K562 (cell line): ENCODE results near the gene KRTAP5-5. TPM values are rescaled to one million over a fixed set of nuclear protein-coding genes. Genes with fewer than 3 reads are reported as not detected.

Source experiments
- ATAC-seq: fragments of 200-7000 bp; cut with Tn5 transposase; 3 replicates; pipeline ENCODE4 v1.9.1; 2020; ENCODE audit warnings: moderate library complexity
- BruUV-seq: library from RNA; stranded (reverse); fragments of 400-500 nt; replicated peaks from 2 replicates; lab custom pipeline; 2021; lab: Mats Ljungman, UMichigan
- CTCF ChIA-PET: fragments of 300-600 bp; formaldehyde crosslinking; extraction: SDS; loops from one replicate; lab custom pipeline; 2021; ENCODE audit warnings: low intra/inter-chr PET ratio; lab: Yijun Ruan, JAX
- POLR2A ChIA-PET: fragments of 300-600, 350-650 bp; sonication (Branson Sonifier 250); formaldehyde crosslinking; extraction: SDS; loops from one replicate; lab custom pipeline; 2021; ENCODE audit warnings: antibody characterized with exemption, inconsistent platforms; lab: Yijun Ruan, JAX
- DNase-seq, 4 experiments: peaks; one replicate each; pipeline versions ENCODE4 v3.0.0 to v3.0.0-alpha.2; 2011 to 2018; ENCODE audit warnings: low spot score in 3 of 4, mixed read lengths in 3 of 4; ENCODE audit errors: extremely low read depth in 1 of 4
- FAIRE-seq: peaks from 2 replicates; lab custom pipeline; 2011; peaks lifted over from hg19 to GRCh38; lab: Jason Lieb, UNC
- H2AFZ ChIP-seq: 2 replicates; pipeline ENCODE4 v1.6.0; 2011; ENCODE audit warnings: low read depth, low read length, control low read depth, inconsistent platforms
- H3K27ac ChIP-seq: fragments of 200-600 bp; 3 replicates; pipeline ENCODE4 v1.8.0; 2011; ENCODE audit warnings: low read depth, mild to moderate bottlenecking, control low read depth, inconsistent platforms, low read length, moderate library complexity, mixed read lengths; ENCODE audit errors: extremely low read depth
- H3K27me3 ChIP-seq, 2 experiments: fragments of 300-600 bp in 1 of 2; 2 replicates in 1 of 2; 3 replicates in 1 of 2; pipeline versions ENCODE4 v1.6.0 to v1.8.0; 2011; ENCODE audit warnings: inconsistent platforms in 2 of 2, low read length in 2 of 2, mild to moderate bottlenecking in 1 of 2, mixed read lengths in 1 of 2, moderate library complexity in 1 of 2; ENCODE audit not compliant: control insufficient read depth in 2 of 2, insufficient read depth in 2 of 2
- H3K36me3 ChIP-seq: fragments of 300-600 bp; 3 replicates; pipeline ENCODE4 v1.8.0; 2011; ENCODE audit warnings: mild to moderate bottlenecking, low read length, inconsistent platforms; ENCODE audit not compliant: control insufficient read depth, insufficient read depth
- H3K4me1 ChIP-seq, 2 experiments: fragments of 200-600 bp in 1 of 2; replicated peaks in 1 of 2; 2 replicates in 1 of 2; 3 replicates in 1 of 2; pipeline versions ENCODE4 v1.5.1 to v1.8.0; 2011; ENCODE audit warnings: inconsistent platforms in 2 of 2, low read length in 2 of 2, mild to moderate bottlenecking in 1 of 2, mixed read lengths in 1 of 2, moderate library complexity in 1 of 2; ENCODE audit not compliant: control insufficient read depth in 2 of 2, insufficient read depth in 2 of 2
- H3K4me2 ChIP-seq: 2 replicates; pipeline ENCODE4 v1.6.1; 2011; ENCODE audit warnings: low read length, control low read depth, inconsistent platforms, mixed read lengths; ENCODE audit not compliant: insufficient read depth
- H3K4me3 ChIP-seq: fragments of 200-600 bp; sonication (generic), shearing (Covaris generic); 2 replicates; pipeline ENCODE4 v1.5.1; 2016; ENCODE audit warnings: control low read depth, inconsistent platforms
- H3K79me2 ChIP-seq: fragments of 200-600 bp; 3 replicates; pipeline ENCODE4 v1.8.0; 2011; ENCODE audit warnings: low read length, inconsistent platforms; ENCODE audit not compliant: control insufficient read depth, insufficient read depth
- H3K9ac ChIP-seq, 2 experiments: 2 replicates each; pipeline versions ENCODE4 v1.6.0 to v1.6.1; 2011; ENCODE audit warnings: low read depth in 2 of 2, low read length in 2 of 2, control low read depth in 1 of 2, inconsistent platforms in 1 of 2, mild to moderate bottlenecking in 1 of 2, mixed read lengths in 1 of 2; ENCODE audit not compliant: insufficient read depth in 1 of 2
- H3K9me1 ChIP-seq: one replicate; pipeline ENCODE4 v1.6.0; 2011; ENCODE audit warnings: inconsistent platforms, mild to moderate bottlenecking, low read length, moderate library complexity; ENCODE audit not compliant: control insufficient read depth, insufficient read depth
- H3K9me3 ChIP-seq: replicated peaks from 2 replicates; pipeline ENCODE4 v1.5.1; 2011; ENCODE audit warnings: low read depth, low read length, inconsistent platforms; ENCODE audit not compliant: control insufficient read depth, insufficient read depth
- H4K20me1 ChIP-seq: replicated peaks from 2 replicates; pipeline ENCODE4 v1.6.1; 2011; ENCODE audit warnings: low read length, inconsistent platforms, mixed read lengths; ENCODE audit not compliant: control insufficient read depth, insufficient read depth
- BDP1 ChIP-seq: IDR thresholded peaks from 3 replicates; pipeline ENCODE4 v1.6.1; 2011; ENCODE audit not compliant: insufficient read length, insufficient read depth
- CHD7 ChIP-seq: fragments of 200-600 bp; sonication (generic); IDR thresholded peaks from one replicate; pipeline ENCODE4 v1.6.1; 2012; ENCODE audit warnings: mild to moderate bottlenecking, low read depth, low read length, inconsistent platforms
- PBX2 ChIP-seq, 2 experiments: IDR thresholded peaks in 1 of 2; conservative IDR thresholded peaks in 1 of 2; 2 replicates each; pipeline ENCODE4 v1.6.1; 2016; ENCODE audit warnings: low read depth in 2 of 2, mild to moderate bottlenecking in 1 of 2, missing compliant biosample characterization in 1 of 2, missing genetic modification characterization in 1 of 2, moderate library complexity in 1 of 2
- TAF7 ChIP-seq: fragments of 450-650 bp; IDR thresholded peaks from 2 replicates; pipeline ENCODE4 v1.6.1; 2016; ENCODE audit warnings: missing genetic modification characterization, missing compliant biosample characterization
- ZFP1 ChIP-seq: fragments of 450-650 bp; formaldehyde crosslinking; IDR thresholded peaks from 2 replicates; pipeline ENCODE4 v1.4.0; 2020; ENCODE audit warnings: mild to moderate bottlenecking, mixed read lengths
- WGBS: fragments of 100-300 bp; shearing (Covaris generic); methylation state at CpG from one replicate; pipeline ENCODE4 v1.1.6; 2016; ENCODE audit warnings: low coverage, mixed read lengths; ENCODE audit not compliant: insufficient coverage; ENCODE audit errors: missing lambda C conversion rate; 5-methylcytosine and 5-hydroxymethylcytosine counted together
- in situ Hi-C: fragments of 300-500 bp; cut with MboI; formaldehyde crosslinking; loops from 4 replicates; pipeline ENCODE4 v1.15.0; 2018; ENCODE audit warnings: inconsistent platforms, mixed read lengths
- intact Hi-C: fragments of 100-400 bp; cut with micrococcal nuclease; formaldehyde crosslinking; loops from 2 replicates; pipeline ENCODE4 v1.14.2; 2022
- polyA plus RNA-seq, 8 experiments: library from polyadenylated mRNA; depleted of rRNA in 4 of 8; stranded (reverse) in 5 of 8; unstranded in 3 of 8; fragments of >200 nt; fragmentation: Nextera tagmentation in 2 of 8; fragmentation: Illumina TruSeq in 1 of 8; extraction: Ambion mirVana in 2 of 8; extraction: Trizol in 1 of 8; gene quantifications; 2 replicates each; pipeline versions ENCODE4 v1.2.1 to v1.2.3, GENCODE V29; 2011 to 2014; ENCODE audit warnings: inconsistent platforms in 1 of 8, missing spikeins in 1 of 8
- total RNA-seq, 7 experiments: library from RNA; depleted of rRNA in 6 of 7; stranded (reverse); fragments of >200 nt in 6 of 7; fragmentation: Illumina TruSeq in 2 of 7; extraction: Trizol in 2 of 7; gene quantifications; 2 replicates each; pipeline versions ENCODE4 v1.2.1 to v1.2.3, GENCODE V29; 2011 to 2021; ENCODE audit warnings: low replicate concordance in 1 of 7

The KRTAP5-5 gene
- total and polyA plus RNA-seq, 9 of the 15 experiments (the other 6 are each of a cell fraction or from before 2014, with no cell fraction given) = not detected

- DNase-seq = no peak
- H3K36me3 ChIP-seq = no peaks in the 10 kb centered on the region
- 10% methylated on average over 20 of the region's 21 CpGs for WGBS
- no peak overlapping the region for H3K4me2 ChIP-seq
- in situ Hi-C loops (loop anchor here (25.0 kb wide), 1 partner anchor 338 kb away; no protein-coding TSS in a partner anchor), intact Hi-C loops (no loop called here)
- no TSS peak for BruUV-seq
- H3K9me3 ChIP-seq = no peaks in the 10 kb centered on the region
- no peak overlapping the region for H3K9ac ChIP-seq
- H2AFZ ChIP-seq = no peak overlapping the region
- ATAC-seq = no peak
- no peak for FAIRE-seq
- H3K9me1 ChIP-seq = peaks cover 2% of the 10 kb centered on the region
- H3K4me3 ChIP-seq = no peak overlapping the region
- ChIA-PET POLR2A (no interaction called here), CTCF (interaction anchor here (0.6 to 0.8 kb wide), 2 partner anchors 22 to 163 kb away, joined by 3 to 4 read pairs; no protein-coding TSS in a partner anchor)
- H3K4me1 ChIP-seq = no peaks in the 10 kb centered on the region
- no peak overlapping the region for H3K27ac ChIP-seq
- H3K27me3 ChIP-seq = peaks cover 35% of the 10 kb centered on the region in 2 experiments
- H3K79me2 ChIP-seq = no peaks in the 10 kb centered on the region
- H4K20me1 ChIP-seq = 0 out of 2 replicates have a peak, but pooled peaks cover 9% of the 10 kb centered on the region
- TF ChIP-seq TAF7 (tag) (no peak), PBX2 (CRISPR knock-in tag; IDR thresholded peaks at IDR 0.05; ENCODE audit: low read depth) (no peak), PBX2 (tag; conservative IDR thresholded peaks at IDR 0.05; ENCODE audit: low read depth) (no peak), CHD7 (no peak), BDP1 (no peak), ZFP1 (no peak)
Measured at GRCh38 chr11:1674173-1675131, 44.9 kb downstream of the KRTAP5-5 start.
